Colon (tissue), 2 donors: Measurements from ENCODE around the gene UTF1.
"Not testable (repeated sequence)": the region's sequence is repeated elsewhere in the genome, so short reads cannot be mapped to it uniquely, and the experiment has no call there.

ENCODE experiments used
- FAIRE-seq: peaks from 2 replicates; lab custom pipeline; 2012; peaks lifted over from hg19 to GRCh38; lab: Jason Lieb, UNC
- donor health status: control.
- donor health status: control.

Gene UTF1

DNA sequence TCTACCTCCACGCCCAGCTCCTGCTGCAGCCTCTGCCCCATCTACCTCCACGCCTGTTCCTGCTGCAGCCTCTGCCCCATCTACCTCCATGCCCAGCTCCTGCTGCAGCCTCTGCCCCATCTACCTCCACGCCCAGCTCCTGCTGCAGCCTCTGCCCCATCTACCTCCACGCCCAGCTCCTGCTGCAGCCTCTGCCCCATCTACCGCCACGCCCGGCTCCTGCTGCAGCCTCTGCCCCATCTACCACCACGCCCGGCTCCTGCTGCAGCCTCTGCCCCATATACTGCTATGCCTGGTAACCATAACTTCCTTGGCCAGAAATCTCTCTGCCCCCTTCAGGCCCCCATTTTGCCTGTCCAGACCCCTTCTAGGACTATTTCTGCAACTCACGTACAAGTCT, 35.0 kb downstream of the UTF1 start:
- FAIRE-seq = not testable (repeated sequence)

DNA sequence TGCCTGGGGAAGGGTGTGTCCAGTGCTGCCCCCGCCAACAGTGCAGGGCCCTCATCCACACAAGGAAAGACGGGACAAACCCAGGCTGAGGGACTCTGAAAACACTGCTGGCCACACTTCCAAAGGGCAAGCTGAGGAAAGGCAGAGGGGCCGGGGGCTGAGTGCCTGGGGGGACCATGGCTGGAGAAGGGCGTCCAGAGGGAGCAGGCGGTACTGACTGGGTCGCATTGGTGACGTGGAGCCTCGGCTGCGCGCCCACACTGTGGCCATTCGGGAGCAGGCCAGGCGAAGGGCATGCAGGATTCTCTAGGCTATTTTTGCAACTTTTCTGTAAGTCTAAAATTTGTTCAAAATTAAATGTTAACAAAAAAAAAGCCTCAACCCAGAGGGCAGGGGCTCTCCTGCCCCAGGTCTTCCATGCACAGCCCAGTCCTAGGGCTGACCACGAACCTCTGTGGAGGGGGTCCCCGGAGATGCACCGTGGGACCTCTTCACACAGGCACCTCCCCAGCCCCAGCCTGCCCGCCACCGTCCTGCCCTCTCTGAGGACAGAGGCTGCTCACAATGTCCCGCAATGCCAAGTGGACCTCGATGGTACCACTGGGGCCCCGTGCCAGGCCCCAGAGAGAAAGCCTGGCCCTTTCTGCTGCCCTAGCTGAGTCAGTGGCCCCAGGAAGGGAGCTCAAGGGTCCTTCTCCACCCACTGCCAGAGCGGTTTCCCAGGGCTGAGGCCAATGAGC, 36.2 kb downstream of the UTF1 start:
- FAIRE-seq = no peak

DNA sequence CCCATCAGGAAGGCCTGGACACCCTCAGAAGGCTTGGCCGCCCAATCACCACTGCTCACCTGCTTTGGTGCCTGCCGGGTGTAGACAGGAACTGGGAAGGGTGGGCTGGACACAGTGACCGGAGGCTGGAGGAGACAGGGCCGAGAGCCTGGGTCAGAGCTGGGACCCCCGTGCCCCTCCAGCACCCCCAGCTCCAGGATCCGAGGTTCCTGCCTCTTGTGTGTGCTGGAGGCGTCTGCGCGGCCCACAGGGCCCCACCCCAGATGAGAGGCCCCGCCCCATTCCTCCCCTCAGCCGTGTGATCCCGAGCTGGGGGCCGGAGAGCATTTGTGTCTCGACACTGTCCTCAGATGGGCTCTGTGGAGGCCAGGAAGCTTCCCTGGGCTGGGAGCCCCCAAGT, 37.3 kb downstream of the UTF1 start:
- no peak for FAIRE-seq

DNA sequence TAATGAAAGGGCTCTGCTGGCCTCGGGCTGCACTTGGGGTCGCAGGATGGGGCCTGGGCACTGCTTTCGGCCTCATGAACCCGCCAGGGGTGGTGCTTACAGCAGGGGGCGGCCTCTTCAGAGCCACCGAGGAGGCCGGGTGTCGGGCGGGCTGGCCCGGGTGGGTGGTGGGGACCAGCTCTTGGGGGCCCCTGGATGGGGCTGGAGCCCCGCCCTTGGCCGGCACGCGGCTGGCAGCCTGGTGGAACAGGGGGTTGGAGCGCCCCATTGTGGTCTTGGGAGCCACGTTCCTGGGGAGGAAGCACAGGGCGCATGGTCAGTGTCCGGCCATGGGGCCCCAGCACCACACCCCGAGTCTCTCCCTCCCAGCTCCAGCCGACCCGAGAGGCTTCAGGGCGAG, 37.8 kb downstream of the UTF1 start:
- FAIRE-seq = no peak

DNA sequence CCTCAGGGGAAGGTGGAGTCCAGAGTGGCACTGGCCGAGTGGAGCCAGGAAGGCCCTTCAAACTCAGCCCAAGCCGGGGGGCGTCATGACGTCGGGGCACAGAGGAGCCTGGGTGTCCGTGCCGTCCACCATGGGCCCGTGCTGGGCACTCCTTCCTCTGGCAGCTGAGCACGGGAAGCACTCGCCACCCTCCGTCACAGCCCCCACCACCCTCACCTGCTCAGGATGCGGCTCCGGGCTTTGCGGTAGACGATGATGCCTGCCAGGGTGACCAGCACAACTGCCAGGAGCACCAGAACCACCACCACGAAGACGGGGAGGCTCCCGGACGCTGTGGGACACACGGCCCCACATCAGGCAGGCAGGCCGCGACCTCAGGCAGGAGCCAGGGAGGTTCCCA, 38.5 kb downstream of the UTF1 start:
- FAIRE-seq = no peak

DNA sequence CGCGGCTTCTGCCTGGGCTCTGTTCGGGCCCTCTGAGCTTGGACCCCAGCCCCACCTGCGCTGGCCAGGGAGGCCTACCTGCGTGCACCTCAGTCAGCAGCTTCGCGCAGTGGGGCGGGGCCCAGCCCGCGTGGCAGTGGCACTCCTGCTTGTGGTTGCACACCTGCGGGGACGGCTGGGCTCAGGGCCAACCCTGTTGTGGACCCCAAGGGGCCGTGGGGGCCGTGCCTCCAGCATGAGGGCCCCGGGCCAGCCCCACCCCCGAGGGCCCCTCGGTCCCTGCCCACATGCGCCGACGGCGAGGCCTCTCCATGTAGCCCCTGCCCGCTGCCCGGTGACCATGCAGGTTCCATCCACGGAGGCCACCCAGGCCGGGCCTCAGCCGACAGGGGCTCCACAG, 39.4 kb downstream of the UTF1 start:
- FAIRE-seq = no peak

DNA sequence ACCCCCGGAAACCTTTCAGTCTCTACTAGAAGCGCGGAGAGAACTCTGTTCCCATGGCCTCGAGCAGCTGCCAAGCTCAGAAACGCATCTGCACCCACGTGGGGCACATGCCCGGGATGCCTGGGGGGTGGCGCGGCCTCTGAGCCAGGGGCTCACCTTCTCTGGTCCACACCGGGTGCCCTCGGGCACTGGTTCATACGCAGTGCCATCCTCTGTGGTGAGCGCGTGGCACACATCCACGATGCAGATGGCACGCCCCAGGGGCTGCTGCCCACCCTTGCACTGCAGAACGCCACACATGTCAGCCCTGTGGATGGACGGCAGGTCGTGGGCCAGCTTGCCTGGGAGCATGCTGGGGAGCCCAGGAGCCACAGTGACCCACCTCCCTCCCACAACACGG, 40.2 kb downstream of the UTF1 start:
- no peak for FAIRE-seq

DNA sequence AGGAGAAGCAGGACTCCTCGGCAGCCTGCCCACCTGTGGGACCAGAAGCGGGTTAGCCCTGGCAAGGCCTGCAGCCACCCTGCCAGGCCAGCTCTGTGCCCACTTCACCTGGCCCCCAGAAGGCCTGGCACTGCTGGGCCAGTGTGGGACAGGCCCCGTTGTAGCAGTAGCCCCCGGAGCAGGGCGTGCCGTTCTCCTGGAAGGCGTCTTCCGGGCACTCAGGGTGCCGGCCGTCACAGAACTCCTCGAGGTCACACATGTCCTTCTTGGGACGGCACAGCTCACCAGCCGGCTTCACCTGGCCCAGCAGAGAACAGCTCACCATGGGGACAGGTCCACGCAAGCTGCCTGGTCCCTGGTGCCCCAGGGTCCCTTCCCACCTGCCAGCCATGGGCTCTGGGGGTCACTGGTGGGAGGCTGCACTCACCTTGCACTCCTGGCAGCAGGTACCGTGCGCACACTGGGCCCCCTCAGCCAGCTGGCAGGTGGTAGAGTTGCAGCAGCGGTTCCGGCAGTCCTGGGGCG, 40.8 kb downstream of the UTF1 start:
- no peak for FAIRE-seq

DNA sequence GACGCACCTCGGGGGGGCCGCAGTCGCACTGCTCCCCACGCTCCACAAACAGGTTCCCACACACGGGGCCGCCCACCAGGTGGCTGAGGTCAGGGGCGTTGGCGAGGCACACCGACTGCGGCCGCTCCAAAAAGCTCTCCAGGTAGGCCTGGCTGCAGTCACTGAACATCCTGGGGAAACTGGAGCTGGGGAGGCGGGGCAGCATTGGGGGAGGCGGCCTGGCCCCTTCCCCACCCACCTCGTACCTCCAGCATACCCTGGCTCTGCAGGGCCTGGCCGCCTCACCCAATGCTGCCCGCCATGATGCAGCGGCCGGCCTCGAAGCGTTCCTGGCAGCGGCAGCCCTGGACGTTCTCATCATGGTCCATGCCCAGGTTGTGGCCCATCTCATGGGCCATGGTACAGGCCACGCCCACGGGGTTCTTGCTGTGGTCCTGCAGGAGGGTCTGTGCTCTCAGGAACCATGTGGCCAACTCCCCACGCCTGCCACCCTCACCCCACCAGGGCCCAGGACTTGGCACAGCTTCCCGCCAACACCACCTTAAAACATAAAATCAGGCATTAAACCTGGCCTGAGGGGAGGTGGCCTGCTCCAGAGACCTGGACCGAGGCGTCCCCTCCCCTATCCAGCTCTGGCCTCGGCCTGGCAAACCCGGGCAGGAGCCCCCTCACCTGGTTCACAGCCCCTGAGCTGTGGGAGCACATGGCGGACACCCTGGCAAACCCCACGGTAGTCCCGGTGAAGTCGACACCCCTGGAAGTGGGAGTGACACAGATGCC, 41.7 kb downstream of the UTF1 start:
- FAIRE-seq = no peak

DNA sequence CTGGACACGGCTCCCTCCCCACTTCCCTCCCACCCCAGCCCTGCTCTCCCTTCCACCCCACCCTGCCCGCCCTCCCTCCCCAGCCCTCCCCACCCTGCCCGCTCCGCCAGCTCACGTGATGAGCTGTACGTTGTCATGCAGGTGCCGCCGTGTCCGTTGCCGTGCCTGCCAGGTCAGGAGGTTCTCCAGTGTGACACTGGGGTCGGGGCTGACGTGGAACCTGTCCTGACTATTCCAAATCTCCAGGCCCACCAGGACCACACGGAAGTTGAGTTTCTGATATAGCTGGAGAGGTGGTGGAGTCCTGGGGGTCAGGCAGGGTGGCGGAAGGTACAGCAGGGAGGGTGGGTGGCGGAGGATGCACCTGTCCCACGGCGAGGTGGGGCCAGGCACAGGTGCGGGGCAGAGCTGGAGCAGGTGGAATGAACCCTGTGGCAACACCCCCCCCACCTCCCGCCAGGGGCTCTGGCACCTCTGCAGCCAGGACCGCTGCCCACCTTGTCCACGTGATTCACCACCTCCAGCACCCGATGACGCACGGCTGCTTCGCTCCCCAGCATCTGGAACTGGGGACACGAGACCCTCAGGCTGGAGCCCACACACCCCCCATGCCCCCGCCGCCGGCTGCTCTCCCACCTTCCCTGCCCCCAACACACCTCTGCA, 42.4 kb downstream of the UTF1 start:
- FAIRE-seq = no peak

DNA sequence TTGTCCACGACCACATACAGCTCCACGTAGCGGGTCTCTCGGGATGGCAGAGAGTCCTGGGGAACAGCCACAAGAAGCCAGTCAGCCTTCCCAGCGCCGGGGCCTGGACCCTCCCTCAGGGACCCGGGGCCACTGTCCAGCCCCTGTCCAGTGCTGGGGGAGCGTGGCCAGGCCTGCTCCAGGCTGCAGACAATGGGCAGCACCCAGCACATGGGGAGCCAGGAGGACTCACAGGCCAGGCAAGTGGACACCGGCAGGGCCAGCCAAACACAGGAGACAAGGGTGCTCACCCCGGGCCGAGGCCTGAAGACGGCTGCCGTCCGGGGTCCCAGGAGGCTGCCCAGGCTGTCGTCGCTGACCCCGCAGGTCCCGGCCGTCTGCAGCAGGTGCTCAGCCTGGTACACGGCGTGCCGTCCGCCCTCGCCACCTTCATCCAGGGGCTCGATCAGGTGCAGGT, 43.0 kb downstream of the UTF1 start:
- FAIRE-seq = no peak

DNA sequence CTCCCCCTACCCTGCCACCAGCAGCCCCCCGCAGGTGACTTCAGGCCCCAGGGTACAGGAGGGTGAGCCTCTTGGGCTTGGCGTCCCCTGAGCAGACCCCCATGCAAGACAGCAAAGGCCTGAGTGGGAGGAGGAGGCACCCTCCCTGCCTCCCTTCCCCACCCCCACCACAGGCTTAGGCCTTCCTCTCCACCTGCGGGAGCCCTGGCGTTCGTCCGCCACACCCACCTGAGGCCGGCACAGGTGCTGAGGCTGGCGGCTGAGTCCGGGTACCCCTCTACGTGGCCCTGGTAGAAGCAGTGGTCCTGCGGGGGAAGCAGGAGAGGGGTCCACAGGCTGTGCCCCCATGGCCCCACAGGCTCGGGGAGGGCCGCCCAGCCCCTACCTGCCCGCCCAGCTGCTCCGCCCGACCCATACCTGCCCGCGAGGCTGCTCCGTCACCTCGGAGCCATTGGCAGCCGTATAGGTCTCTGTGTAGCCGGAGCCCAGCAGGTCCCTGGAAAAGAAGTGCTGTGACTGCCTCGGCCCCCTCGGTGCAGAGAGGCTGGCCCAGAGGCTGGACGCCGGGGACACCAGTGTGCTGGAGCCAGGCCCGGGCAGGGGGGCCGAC, 43.6 kb downstream of the UTF1 start:
- no peak for FAIRE-seq

DNA sequence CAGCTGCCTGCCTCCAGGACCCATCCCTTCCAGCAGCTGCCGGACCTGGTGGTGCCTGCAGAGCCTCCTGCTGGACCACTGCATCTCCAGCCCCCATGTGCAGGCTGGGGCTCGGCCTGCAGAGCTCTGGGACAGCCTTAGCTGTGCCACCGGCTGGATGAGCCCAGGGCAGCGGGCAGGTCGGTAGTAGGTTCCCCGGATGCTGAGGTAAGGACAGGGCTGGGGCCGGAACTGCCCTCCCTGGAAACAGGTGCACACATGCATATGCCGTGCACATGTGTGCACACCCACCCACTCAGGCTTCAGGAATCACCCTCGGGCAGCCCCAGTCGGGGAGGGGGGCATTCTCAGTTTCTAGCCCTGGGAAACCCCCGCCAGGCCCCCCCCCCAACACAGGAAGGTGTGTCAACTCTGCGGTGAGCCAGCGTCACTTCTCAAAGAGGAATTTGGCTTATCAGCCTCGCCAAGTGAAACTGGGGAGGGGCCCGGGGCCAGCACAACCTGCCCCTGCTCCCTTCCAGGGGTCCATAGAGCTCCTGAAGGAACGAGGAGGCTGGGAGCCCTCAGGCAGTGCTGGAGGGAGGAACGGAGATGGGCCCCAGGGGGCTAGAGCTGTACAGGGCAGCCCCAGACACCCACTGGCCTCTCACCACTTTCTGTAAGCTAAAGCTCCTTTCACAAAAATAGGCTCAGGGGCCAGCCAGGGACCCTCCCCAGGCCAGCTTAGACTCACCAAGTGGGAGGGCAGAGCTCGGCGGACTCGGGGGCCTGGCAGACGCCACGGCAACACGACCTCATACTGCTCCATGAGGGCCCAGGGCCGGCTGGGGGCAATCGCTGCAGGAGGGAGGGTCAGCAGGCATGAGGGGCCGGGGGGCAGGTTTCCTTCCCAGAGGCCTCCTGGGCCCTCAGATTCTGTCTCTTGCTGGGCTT, 45.0 kb downstream of the UTF1 start:
- FAIRE-seq = no peak

DNA sequence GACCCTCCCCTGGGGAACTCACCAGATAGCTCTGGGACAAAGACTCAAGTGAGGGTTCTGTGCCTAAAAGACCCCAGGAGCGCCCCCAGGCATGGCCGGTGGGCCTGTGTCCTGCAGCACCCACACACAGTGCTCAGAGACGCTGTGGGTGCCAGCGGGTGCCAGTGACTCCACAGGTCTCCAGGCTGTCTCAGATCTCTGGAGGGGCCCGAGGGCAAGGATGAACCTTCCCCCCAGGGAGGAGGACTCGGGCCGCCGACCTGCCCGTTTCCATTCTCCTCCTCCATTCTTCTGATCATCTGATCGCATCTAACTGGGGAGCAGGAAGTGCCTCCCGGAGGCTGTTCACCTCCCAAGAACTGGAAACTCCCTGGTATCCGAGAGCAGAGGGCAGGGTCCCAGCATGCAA, 45.7 kb downstream of the UTF1 start:
- FAIRE-seq = no peak

DNA sequence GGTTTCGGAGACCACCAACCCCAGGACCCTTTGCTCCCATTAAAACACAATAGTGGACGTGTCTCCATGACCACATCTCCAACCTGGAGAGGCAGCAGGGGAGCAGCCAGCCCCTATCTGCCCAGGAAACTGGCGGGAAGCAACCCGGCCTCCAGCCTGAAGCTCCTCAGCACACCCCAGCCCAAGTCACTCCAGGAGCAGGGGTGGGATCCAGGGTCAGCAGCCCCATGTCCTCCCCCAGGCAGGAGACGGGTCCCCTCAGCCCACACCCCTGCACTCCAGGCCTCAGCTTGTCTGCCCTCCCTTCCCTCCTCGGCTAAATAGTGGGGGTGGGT, 46.0 kb downstream of the UTF1 start:
- FAIRE-seq = no peak

DNA sequence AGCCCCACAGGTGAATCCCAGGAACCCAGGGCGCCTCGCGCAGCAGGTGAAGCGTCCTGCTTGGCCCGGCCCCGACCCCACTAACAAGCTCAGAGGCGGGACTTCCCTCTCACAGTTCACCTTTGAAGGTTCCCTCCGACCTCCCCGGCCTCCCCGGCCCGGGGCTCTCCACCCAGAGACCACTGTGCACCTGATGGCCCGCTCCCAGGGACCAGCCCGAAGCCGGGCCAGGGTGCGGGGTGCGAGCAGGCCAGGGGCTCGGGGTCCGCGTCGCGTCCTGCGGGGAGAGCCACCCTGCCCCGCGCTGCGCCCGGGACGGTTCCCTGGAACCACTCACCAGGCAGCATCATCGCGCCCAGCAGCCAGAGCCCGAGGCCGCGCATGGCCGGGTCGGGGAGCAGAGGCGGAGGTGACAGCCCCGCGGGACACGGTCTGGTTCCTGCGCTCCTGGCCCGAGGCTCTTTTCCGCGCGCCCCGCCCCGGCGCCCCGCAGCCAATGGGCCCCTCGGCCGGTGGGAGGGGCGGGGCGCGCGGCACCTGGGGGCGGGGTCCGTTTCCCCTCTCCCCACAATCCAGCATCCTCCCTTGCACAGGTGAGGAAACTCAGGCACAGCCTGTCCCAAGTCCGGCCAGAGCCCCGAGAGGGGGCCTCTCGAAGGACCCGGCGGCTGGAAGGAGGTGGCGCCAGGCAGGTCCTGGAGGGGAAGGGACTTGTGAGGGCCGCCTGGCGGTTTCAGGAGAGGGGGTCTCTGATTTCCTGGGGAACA, 46.6 kb downstream of the UTF1 start, which contains the start of gene ADAM8:
ADAM8 (minus strand) TSS at position 434 of the 767 bp plus-strand sequence; CDS start at position 383, 51 bp downstream.
- no peak for FAIRE-seq

DNA sequence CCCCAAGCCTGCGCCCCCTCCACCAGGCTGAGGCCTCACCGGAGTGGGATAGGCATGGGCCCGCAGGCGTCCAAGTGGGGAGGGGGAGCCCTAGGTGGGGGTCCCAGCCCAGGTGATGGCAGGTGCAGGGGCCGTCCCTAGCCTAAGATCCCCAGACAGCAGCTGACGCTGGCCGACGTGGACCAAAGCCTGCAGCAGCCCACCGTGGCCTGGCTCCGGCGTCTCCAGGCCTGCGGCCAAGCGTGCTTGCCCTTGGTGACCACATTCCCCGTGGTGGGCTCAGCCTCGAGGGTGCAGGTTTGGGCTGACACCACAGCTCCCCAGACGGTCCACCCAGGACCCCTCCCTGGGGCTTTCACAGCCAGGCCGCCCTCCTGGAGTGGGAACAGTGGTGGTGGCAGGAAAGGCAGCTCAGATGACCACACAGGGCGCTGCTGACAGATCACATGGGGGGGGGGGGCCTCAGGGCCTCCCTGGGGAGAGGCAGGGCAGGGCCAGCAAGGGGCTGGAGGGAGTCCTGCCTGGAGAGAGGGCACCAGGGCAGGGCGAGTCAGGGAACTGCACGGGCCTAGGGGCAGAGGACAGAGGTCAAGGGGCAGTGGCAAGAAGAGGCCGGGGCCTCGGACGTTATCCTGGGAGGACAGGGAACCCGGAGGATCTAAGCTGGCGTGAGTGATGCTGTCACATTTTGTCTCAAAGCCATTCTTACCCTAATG, 47.4 kb downstream of the UTF1 start:
- FAIRE-seq = no peak

DNA sequence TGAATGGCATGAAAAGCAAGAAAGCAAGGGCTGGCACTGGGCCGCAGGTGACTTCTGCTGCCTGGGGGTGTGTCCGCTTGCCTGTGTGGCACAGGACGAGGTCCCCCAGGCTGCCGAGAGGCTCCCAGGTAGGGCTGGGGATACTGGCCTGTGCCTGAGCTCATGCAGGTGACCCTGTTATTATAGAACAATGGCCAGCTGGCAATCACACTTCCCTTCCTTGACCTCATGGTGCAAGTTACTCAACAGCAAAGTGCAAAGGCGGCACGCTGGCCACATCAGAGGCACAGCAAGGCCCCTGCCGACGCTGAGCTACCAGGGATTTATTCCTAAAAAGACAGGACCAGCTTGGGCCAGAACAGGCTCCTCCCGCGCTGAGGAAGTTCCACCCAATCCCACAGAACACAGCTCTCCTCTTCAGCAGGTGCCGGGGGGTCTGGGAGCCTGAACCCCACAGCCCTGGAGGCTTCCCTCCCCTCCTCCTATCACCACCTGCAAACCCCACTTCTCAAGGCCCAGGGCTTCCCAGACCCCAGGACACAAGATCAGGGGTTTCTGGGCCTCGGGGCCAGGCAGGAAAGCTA, 48.1 kb downstream of the UTF1 start:
- FAIRE-seq = no peak

DNA sequence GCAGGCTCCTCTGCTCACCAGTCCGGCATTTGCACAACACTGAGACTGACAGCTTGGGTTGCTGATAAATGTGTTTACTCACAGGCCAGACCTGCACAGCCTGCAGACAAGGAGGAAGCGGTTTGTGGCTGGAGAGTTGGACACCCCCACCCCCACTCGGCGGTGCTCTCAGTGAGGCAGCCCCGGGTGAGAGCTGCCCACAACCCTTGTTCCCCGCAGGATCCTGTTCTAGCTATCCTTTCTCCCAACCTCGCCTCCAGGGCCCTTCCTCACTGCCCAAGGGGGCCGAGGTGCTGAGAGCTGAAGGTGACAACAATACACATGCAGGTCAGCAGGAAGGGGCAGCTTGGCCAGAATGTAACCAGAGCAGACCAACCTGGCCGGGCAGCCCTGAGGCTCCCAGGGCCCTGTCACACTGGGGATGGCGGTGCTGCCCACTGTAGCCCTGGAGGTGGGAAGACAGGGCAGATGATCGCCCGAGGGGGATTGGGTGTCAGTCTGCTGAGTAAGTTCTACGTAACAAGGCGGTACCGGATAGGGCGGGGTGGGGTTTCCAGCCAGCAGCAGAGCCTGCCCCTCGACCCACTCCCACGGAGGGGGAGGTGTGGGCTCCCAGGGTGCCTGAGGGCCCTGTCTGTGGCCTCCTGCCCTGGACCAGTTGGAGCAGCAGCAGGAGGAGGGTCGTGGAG, 48.7 kb downstream of the UTF1 start:
- FAIRE-seq = no peak
